Ectodermal cell (in vitro differentiated cells): ENCODE results near the gene FAAP100.

ENCODE experiments used
- H3K27ac ChIP-seq: 2 replicates; pipeline ENCODE4 v1.7.0; 2013; ENCODE audit warnings: mild to moderate bottlenecking, low read depth, low read length; ENCODE audit not compliant: insufficient read depth, poor library complexity, severe bottlenecking
- H3K27me3 ChIP-seq: 2 replicates; pipeline ENCODE4 v1.7.0; 2013; ENCODE audit warnings: mild to moderate bottlenecking, low read length; ENCODE audit not compliant: insufficient read depth, control insufficient read depth, poor library complexity, severe bottlenecking
- H3K36me3 ChIP-seq: one replicate; pipeline ENCODE4 v1.7.0; 2013; ENCODE audit warnings: low read length; ENCODE audit not compliant: control insufficient read depth, insufficient read depth
- H3K4me1 ChIP-seq: one replicate; pipeline ENCODE4 v1.7.0; 2013; ENCODE audit warnings: low read length; ENCODE audit not compliant: control insufficient read depth, insufficient read depth
- H3K4me3 ChIP-seq: 2 replicates; pipeline ENCODE4 v1.7.0; 2013; ENCODE audit warnings: low read depth, low read length, control low read depth; ENCODE audit not compliant: insufficient read depth
- H3K9me3 ChIP-seq: 2 replicates; pipeline ENCODE4 v1.7.0; 2013; ENCODE audit warnings: mild to moderate bottlenecking, low read length, moderate library complexity; ENCODE audit not compliant: control insufficient read depth
- WGBS, 2 experiments: methylation state at CpG; one replicate each; pipeline ENCODE4 v1.1.7; 2013; ENCODE audit warnings: missing lambda C conversion rate in 2 of 2; 5-methylcytosine and 5-hydroxymethylcytosine counted together

The FAAP100 gene

GRCh38 chr17:81517339-81518112 lies 34.6 kb downstream of the FAAP100 start:
- no peak overlapping the region for H3K4me3 ChIP-seq
- no peaks in the 10 kb centered on the region for H3K36me3 ChIP-seq
- peaks cover 29% of the 10 kb centered on the region for H3K4me1 ChIP-seq

GRCh38 chr17:81517009-81517338 lies 35.2 kb downstream of the FAAP100 start:
- WGBS, 2 experiments, result 88 to 91% methylated on average over 9 of the region's 9 CpGs
- Histone ChIP-seq H3K9me3 (no peaks in the 10 kb centered on the region), H3K4me3 (no peak overlapping the region), H3K4me1 (peaks cover 29% of the 10 kb centered on the region), H3K27ac (no peak overlapping the region), H3K36me3 (no peaks in the 10 kb centered on the region), H3K27me3 (peaks cover 79% of the 10 kb centered on the region)

More at GRCh38 chr17:81517339-81518112, 34.6 kb downstream of the FAAP100 start:
- Histone ChIP-seq H3K27ac (no peak overlapping the region), H3K9me3 (no peaks in the 10 kb centered on the region), H3K27me3 (peaks cover 85% of the 10 kb centered on the region)
- WGBS, 2 experiments, result 45 to 48% methylated on average over 22 to 24 of the region's 24 CpGs

- WGBS, 2 experiments, result 91 to 92% methylated on average over 4 of the region's 4 CpGs
Measured at GRCh38 chr17:81516439-81516838, 35.7 kb downstream of the FAAP100 start.

GRCh38 chr17:81515530-81516041 lies 36.6 kb downstream of the FAAP100 start:
- Histone ChIP-seq H3K4me1 (peaks cover 29% of the 10 kb centered on the region), H3K9me3 (no peaks in the 10 kb centered on the region), H3K27me3 (peaks cover 65% of the 10 kb centered on the region), H3K27ac (no peak overlapping the region), H3K4me3 (peak overlapping the region; percentile 96), H3K36me3 (peaks cover 9% of the 10 kb centered on the region)
- 70% methylated on average over 19 of the region's 19 CpGs for WGBS, 2 experiments

More at GRCh38 chr17:81516439-81516838, 35.7 kb downstream of the FAAP100 start:
- Histone ChIP-seq H3K36me3 (peaks cover under 1% of the 10 kb centered on the region), H3K4me1 (peaks cover 29% of the 10 kb centered on the region), H3K9me3 (no peaks in the 10 kb centered on the region), H3K27ac (no peak overlapping the region), H3K4me3 (no peak overlapping the region), H3K27me3 (peaks cover 74% of the 10 kb centered on the region)

- peaks cover 29% of the 10 kb centered on the region for H3K4me1 ChIP-seq
- 0 to 1% methylated on average over 82 of the region's 82 CpGs for WGBS, 2 experiments
Measured at GRCh38 chr17:81514739-81515529, 37.2 kb downstream of the FAAP100 start.

GRCh38 chr17:81514489-81514738 lies 37.7 kb downstream of the FAAP100 start:
- Histone ChIP-seq H3K27me3 (peaks cover 54% of the 10 kb centered on the region), H3K9me3 (no peaks in the 10 kb centered on the region), H3K4me1 (peaks cover 28% of the 10 kb centered on the region), H3K36me3 (peaks cover 16% of the 10 kb centered on the region), H3K27ac (peak overlapping the region; percentile 26), H3K4me3 (peak overlapping the region; percentile 96)
- WGBS, 2 experiments, result 0% methylated on average over 34 of the region's 34 CpGs

More at GRCh38 chr17:81514739-81515529, 37.2 kb downstream of the FAAP100 start:
- Histone ChIP-seq H3K36me3 (peaks cover 12% of the 10 kb centered on the region), H3K9me3 (no peaks in the 10 kb centered on the region), H3K27ac (no peak overlapping the region), H3K27me3 (peaks cover 59% of the 10 kb centered on the region), H3K4me3 (peak overlapping the region; percentile 96)

- Histone ChIP-seq H3K9me3 (no peaks in the 10 kb centered on the region), H3K27me3 (peaks cover 49% of the 10 kb centered on the region), H3K27ac (peak overlapping the region; percentile 65), H3K4me1 (peaks cover 26% of the 10 kb centered on the region), H3K4me3 (peak overlapping the region; percentile 96), H3K36me3 (peaks cover 20% of the 10 kb centered on the region)
- WGBS, 2 experiments, result 1% methylated on average over 64 of the region's 64 CpGs
Measured at GRCh38 chr17:81513753-81514488, 38.2 kb downstream of the FAAP100 start.

GRCh38 chr17:81513372-81513752 lies 38.8 kb downstream of the FAAP100 start:
- Histone ChIP-seq H3K27me3 (peaks cover 43% of the 10 kb centered on the region), H3K4me1 (peaks cover 21% of the 10 kb centered on the region), H3K9me3 (no peaks in the 10 kb centered on the region), H3K4me3 (peak overlapping the region; percentile 96), H3K36me3 (peaks cover 26% of the 10 kb centered on the region), H3K27ac (peak overlapping the region; percentile 69)
- 1% methylated on average over 23 of the region's 23 CpGs for WGBS, 2 experiments

GRCh38 chr17:81512562-81513371 lies 39.4 kb downstream of the FAAP100 start, which contains the start of gene ACTG1:
Gene ACTG1 (minus strand): TSS chr17:81512799. CDS start chr17:81512354, 445 bp downstream.
- peak within 1 kb of the TSS; percentile 69 for H3K27ac ChIP-seq
- 1% methylated on average over 111 of the region's 111 CpGs for WGBS, 2 experiments
- peak within 1 kb of the TSS; percentile 96 for H3K4me3 ChIP-seq
- H3K27me3 ChIP-seq, result peaks cover 37% of the 10 kb centered on the region
- no peaks in the 10 kb centered on the region for H3K9me3 ChIP-seq
- H3K36me3 ChIP-seq, result peaks cover 26% of the 10 kb centered on the region
- H3K4me1 ChIP-seq, result peaks cover 15% of the 10 kb centered on the region
